ENCODE measurements around the gene STRADA. TPM values are rescaled to one million over a fixed set of nuclear protein-coding genes. Genes with fewer than 3 reads are reported as not detected.

Gene STRADA
- total RNA-seq, 1 donor from 2014 or later, result 55.9 TPM

DNA sequence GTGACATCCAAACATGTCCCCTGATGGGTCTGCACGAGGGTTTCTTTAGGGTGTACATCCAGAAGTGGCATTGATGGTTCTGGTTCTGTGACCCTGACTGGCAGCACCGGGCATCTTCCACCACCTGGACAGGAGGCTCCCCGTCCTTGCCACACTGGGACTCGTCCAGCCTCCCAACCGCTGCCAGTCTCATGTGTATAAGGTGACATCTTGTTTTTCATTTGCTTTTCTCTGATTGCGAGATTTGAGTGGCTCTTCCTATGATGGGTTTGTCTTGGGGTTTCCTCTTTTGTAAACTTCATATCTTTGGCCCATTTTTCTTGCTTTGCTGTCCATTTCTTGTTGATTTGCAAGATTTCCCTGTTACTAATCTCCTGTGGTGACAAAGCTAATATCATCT, 32.5 kb downstream of the STRADA start:
- no peak overlapping the region for H3K4me3 Mint-ChIP-seq
- H3K27ac Mint-ChIP-seq (ENCODE audit: unreplicated experiment), result no peak overlapping the region
- TF ChIP-seq, protein P1, sequence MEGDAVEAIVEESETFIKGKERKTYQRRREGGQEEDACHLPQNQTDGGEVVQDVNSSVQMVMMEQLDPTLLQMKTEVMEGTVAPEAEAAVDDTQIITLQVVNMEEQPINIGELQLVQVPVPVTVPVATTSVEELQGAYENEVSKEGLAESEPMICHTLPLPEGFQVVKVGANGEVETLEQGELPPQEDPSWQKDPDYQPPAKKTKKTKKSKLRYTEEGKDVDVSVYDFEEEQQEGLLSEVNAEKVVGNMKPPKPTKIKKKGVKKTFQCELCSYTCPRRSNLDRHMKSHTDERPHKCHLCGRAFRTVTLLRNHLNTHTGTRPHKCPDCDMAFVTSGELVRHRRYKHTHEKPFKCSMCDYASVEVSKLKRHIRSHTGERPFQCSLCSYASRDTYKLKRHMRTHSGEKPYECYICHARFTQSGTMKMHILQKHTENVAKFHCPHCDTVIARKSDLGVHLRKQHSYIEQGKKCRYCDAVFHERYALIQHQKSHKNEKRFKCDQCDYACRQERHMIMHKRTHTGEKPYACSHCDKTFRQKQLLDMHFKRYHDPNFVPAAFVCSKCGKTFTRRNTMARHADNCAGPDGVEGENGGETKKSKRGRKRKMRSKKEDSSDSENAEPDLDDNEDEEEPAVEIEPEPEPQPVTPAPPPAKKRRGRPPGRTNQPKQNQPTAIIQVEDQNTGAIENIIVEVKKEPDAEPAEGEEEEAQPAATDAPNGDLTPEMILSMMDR (conservative IDR thresholded peaks at IDR 0.05), result no peak
- no peak for DNase-seq (ENCODE audit: low read depth, low spot score)
- no peaks in the 10 kb centered on the region for H3K27me3 Mint-ChIP-seq (ENCODE audit: low read depth)
- H3K4me1 Mint-ChIP-seq, result no peaks in the 10 kb centered on the region
- no peaks in the 10 kb centered on the region for H3K9me3 Mint-ChIP-seq
- H3K36me3 Mint-ChIP-seq (ENCODE audit: low read depth), result peaks cover 5% of the 10 kb centered on the region

DNA sequence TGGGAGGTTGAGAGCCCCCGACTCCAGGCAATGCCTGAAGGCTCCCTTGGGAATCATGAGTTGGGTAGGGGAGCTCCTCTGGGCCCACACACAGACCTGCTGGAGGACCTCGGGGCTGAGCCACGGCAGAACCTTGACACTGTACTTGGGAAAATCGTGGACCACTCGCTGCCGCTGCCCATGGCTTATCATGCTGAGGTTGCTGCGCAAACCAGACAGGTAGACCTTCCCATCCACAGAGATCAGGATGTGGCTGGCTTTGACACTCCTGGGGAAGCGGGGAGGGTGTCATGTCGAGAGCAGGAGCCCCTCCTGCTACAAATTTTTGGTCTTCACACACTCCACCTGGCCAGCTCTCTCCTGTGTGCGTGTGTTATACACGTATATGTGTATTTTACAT, 34.4 kb downstream of the STRADA start:
- Mint-ChIP-seq H3K36me3 (ENCODE audit: low read depth) (peaks cover 10% of the 10 kb centered on the region), H3K4me3 (no peak overlapping the region), H3K27me3 (ENCODE audit: low read depth) (no peaks in the 10 kb centered on the region), H3K27ac (ENCODE audit: unreplicated experiment) (no peak overlapping the region), H3K4me1 (peaks cover 16% of the 10 kb centered on the region), H3K9me3 (no peaks in the 10 kb centered on the region)
- DNase-seq (ENCODE audit: low read depth, low spot score), result no peak
- TF ChIP-seq, protein P1 (conservative IDR thresholded peaks at IDR 0.05), result no peak

DNA sequence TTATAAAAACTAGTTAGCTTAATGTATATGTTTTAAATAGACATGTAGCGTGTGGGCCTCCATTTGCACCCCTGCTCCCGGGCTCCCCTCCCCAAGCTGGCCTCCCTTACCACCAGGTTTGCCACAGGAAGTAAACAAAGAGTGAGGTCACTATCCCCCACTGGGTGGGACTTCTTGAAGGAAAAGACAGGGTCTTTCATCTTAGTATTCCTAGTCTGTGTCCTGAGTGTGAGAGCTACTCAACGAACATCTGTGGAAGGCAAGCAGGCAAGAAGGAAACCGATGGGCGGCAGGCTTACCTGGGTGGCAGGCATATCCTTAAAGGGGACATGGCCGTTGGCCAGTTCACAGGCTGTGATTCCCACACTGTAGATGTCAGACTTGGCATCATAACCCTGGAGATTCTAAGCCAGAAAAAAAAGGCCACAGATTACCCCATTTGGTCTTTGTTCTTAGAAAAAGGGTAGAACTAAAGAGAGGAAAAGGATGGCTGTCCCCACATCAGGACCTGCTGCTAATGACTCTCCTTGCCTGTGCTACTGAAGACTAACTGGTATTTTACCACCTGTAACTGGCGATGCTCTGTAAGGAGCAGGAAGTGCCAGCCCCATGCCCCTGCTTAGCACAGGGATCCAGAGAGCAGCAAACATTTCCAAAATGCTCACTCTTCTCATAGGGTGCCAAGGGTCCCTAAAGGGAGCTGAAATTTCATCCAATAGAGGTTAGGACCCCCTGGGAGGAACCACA, 35.1 kb downstream of the STRADA start:
- no peaks in the 10 kb centered on the region for H3K9me3 Mint-ChIP-seq
- H3K36me3 Mint-ChIP-seq (ENCODE audit: low read depth), result peaks cover 10% of the 10 kb centered on the region
- no peak overlapping the region for H3K4me3 Mint-ChIP-seq
- DNase-seq (ENCODE audit: low read depth, low spot score), result no peak
- H3K4me1 Mint-ChIP-seq, result peaks cover 17% of the 10 kb centered on the region
- no peak overlapping the region for H3K27ac Mint-ChIP-seq (ENCODE audit: unreplicated experiment)
- H3K27me3 Mint-ChIP-seq (ENCODE audit: low read depth), result no peaks in the 10 kb centered on the region
- TF ChIP-seq, protein P1 (conservative IDR thresholded peaks at IDR 0.05), result no peak

DNA sequence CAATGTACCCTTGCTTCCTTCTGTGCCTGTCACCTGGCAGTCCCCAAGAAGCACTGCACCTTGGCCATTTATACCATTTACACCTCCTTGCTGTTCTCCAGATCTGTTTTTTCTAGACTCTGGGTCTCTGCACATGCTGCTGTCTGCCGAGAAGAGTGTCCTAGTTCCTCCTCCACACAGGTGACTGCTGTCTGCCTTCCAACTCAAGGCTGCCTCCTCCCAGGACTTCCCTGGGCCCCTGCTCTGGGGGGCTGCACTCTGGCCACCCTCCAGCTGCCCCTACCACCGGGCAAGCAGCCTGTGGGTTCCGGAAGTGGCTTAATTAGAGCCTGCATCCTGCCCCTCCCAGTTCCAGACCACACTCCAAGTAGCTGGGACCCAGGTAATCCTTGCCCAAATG, 35.9 kb downstream of the STRADA start:
- TF ChIP-seq, protein P1 (conservative IDR thresholded peaks at IDR 0.05), result no peak
- H3K27ac Mint-ChIP-seq (ENCODE audit: unreplicated experiment), result no peak overlapping the region
- peaks cover 2% of the 10 kb centered on the region for H3K27me3 Mint-ChIP-seq (ENCODE audit: low read depth)
- H3K4me1 Mint-ChIP-seq, result peaks cover 22% of the 10 kb centered on the region
- peaks cover 14% of the 10 kb centered on the region for H3K36me3 Mint-ChIP-seq (ENCODE audit: low read depth)
- no peaks in the 10 kb centered on the region for H3K9me3 Mint-ChIP-seq
- H3K4me3 Mint-ChIP-seq, result peak overlapping the region; percentile 32
- DNase-seq (ENCODE audit: low read depth, low spot score), result no peak

DNA sequence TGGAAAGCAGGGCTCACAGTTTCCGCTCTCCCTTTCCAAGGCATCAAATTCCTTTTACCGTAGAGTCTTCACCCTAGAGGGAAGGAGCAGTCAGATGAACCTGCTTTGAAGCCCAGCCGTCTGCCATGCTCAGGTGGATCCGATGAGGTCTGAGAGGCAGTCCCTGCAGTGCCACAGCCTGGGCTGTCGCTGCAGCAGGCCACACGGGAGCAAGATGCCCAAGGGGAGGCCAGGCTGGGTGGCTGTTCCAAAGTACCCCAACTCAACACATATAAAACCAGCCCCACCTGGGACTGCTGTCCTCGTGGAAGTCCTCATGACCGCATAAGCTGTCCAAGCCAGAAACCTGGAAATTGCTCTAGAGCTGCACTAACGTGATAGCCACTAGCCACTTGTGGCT, 36.8 kb downstream of the STRADA start:
- Mint-ChIP-seq H3K9me3 (no peaks in the 10 kb centered on the region), H3K4me3 (peak overlapping the region; percentile 32), H3K36me3 (ENCODE audit: low read depth) (peaks cover 14% of the 10 kb centered on the region), H3K4me1 (peaks cover 22% of the 10 kb centered on the region), H3K27me3 (ENCODE audit: low read depth) (peaks cover 2% of the 10 kb centered on the region), H3K27ac (ENCODE audit: unreplicated experiment) (no peak overlapping the region)
- TF ChIP-seq, protein P1 (conservative IDR thresholded peaks at IDR 0.05), result no peak
- no peak for DNase-seq (ENCODE audit: low read depth, low spot score)
